ENCODE measurements around the gene COL20A1. TPM values are rescaled to one million over a fixed set of nuclear protein-coding genes. Genes with fewer than 3 reads are reported as not detected.

COL20A1 gene
- total RNA-seq, 2 donors from 2014 or later = not detected

DNA sequence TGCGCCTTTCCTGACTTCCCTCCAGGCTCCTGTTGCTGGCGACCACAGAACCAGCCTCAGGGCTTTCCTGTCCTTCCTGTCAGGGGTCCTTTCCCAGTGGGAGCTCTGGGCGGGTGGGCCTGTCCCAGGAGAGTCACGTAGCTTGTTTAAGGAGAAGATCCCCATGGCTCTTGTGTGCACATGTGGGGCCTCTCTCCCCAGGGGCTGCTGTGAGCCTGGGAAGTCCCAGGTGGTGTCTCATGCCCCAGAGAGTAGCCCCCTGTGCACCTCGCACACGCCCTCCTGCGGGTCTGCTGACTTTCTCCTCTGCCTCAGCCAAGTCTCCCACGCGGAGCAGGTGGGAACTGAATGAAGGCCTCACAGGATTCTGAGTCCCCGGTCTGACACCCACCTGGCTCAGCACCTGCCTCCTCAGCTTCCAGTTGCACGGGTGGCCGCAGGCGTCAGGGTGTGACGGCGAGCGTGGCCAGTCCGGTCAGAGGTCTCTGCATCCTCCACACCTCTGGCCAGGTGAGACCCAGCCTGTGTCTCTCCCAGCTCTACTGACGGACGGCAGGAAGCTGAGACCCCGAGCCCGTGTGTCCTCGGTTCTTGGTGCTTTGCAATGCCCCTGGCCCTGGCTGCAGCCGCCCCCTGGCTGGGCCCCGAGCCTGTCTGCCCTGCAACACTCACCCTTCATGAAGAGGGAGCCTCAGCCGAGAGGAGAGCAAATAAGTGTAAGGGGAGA lies 33.1 kb upstream of the COL20A1 start:
- ATAC-seq = no peak
- intact Hi-C loops (cut with DNase I, micrococcal nuclease) = no loop called here
- DNase-seq = no peak

DNA sequence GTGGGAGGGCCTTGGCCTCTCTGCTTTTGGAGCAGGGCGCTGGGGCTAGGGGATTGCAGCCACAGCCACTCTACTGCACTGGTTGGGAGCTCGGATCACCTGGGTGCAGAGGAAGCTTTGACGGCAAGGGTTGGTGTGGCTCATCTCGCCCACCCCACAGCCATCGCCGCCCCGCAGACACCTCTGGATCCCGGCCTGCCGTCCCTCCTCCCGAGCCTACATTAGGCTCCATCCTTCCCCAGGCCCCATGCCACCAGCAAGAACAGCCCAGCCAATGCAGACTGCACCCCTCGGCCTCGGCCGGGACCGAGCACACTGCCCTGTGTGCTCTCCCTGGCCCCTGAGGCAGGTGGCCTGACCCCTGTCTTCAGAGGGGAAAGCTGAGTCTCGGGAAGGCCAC lies 32.5 kb upstream of the COL20A1 start:
- intact Hi-C loops (cut with DNase I, micrococcal nuclease) = no loop called here
- ATAC-seq = no peak
- DNase-seq = no peak

DNA sequence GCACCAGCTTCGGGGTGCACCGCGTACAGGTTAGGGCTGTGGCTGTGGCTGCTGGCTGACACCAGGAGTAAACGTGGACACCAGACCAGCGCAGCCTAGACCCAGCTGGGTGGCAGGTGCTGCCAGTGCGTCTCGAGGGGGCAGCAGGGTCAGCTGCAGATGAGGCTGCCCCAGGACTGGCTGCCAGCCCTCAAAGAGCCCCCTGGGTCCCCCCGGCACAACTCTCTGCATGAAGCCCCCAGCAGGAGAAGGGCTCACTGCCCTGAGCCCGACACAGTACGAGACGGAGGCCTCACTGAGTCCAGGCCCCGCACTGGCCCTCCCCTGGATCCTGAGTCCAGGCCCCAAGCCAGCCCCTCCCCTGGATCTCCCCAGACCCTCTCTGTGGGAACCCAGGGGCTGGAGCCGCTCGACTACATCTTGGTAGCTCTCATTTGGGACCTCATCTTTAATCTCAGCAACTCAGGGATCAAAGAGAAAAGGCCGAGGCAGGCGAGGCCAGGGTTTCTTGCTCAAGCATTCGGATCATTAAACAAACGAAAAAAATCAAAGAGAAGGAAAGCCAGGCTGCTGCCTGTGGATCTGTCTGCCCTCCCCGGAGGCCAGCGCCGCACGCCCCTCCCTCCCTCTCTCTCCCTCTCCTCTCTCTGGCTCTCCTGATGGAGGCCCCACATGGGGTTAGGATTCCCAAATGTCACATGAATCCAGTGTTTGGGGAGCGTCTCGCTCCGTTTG lies 31.8 kb upstream of the COL20A1 start:
- intact Hi-C loops (cut with DNase I, micrococcal nuclease) = no loop called here
- DNase-seq = no peak
- ATAC-seq = no peak

DNA sequence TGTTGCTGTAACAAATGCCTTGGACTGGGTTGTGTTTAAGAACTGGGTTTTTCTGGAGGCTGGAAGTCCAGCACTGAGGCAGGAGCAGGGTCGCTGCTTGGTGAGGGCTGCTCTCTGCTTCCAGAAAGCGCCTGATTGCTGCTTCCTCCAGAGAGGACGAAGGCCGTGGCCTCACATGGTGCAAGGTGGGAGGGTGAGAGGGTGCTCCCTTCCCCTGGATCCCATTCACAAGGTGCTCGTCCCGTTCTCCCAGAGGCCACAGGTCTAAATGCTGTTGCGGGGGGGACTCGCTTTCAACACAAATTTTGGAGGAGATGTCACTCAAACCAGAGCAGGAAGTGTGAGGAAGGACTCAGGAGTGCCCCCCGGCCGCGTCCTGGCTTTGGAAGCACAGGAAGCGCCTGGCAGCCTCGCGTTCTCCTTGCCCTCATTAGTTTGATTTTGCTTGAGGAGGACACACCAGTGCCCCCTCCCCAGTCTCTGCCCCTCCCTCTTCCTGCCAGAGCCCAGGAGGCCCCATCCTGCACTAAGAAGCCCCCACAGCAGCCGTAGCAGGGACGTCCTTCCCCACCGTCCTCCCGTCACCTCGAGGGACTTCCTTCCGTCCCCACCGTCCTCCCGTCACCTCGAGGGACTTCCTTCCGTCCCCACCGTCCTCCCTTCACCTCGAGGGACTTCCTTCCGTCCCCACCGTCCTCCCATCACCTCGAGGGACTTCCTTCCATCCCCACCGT lies 31.0 kb upstream of the COL20A1 start:
- intact Hi-C loops (cut with DNase I, micrococcal nuclease) = no loop called here
- no peak for ATAC-seq

DNA sequence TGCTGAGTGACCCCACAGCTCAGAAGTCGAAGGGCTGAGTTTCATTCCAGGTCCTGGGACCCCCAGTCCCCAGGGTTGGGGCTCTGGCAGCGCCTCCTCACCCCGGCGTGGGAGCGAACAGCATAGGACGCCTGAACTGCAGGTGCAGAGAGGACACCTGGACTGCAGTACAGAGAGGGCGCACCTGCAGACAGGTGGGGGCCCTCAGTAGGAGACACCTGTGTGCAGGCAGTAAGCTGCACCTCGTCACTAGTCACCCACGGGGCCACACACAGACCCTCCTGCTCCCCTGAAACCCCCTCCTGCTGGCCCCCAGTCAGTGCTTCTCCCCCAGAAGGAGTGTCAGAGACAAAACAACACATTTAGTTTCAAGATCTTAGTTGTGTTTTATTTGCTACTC lies 30.1 kb upstream of the COL20A1 start:
- ATAC-seq = no peak
- intact Hi-C loops (cut with DNase I, micrococcal nuclease) = no loop called here
- no peak for DNase-seq

More for the DNA sequence above, 31.0 kb upstream of the COL20A1 start:
- DNase-seq = no peak

DNA sequence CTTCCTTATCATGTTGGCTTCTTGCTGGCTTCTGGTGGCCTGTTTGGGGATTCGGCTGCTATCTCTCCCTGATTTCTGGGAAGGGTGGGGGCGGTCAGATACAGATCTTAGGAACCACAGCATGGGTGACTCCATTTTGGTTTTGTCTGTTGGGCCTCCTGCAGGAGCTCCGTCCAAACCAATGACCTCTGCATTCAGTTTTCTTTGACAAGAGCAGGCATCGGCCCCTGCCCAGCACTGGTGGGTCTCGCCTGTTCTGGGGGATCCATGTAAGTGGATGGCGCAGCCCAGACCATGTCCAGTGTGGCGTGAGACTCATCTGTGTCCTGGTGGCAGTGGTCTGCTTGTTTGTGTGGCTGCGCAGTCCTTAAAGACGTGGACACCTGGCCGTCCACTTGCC lies 29.0 kb upstream of the COL20A1 start:
- DNase-seq = no peak
- intact Hi-C loops (cut with DNase I, micrococcal nuclease) = no loop called here
- ATAC-seq = no peak

DNA sequence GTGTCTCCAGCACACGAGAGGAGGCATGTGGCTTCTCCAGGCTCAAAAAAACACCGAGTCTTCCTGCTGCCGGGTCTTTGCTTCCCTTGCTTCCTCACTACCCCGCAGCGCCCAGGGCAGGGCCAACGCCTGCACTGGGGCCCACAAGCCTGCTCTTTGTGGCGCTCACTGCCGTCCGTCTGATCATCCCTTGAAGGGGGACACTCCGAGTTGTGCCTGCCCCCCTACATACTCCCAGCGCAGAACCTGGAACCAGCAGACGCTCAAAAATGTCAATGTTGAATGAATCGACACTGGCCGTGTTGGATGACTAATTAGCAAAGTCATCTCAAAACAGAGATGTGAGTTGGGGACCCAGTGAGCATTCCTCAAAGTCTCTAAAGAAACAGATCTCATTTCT lies 28.5 kb upstream of the COL20A1 start:
- DNase-seq (no peak), ATAC-seq (no peak)
- intact Hi-C loops (cut with DNase I, micrococcal nuclease) = no loop called here

DNA sequence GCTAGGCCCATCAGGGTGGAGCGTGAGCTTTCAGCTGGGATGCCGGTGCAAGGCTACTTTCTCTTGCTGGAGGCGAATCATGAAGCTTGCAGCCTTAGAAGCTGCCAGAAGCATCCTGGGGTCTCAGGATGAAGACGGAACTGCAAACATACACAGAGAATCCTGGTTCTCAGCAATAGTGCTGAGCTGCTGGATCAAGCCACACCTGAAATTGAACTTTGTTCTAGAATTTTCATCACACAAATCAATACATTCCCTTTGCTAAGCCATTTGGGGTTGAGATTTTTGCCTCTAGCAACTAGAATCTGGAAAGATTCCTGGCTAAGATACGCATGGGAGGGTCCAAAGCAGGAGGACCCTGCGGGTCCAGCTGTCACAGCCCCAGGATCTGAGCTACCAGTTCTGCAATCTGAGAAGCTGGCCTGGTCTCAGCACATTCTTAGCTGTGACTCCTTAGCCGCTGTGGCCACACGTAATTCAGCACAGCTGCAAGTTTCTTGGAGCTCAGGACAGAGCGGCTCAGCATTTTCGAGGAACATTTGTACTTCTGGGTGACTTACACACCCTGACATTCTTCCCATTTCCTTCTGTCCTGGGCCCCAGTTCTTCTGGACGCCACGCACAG lies 27.0 kb upstream of the COL20A1 start:
- intact Hi-C loops (cut with DNase I, micrococcal nuclease) = no loop called here
- ATAC-seq (no peak), DNase-seq (no peak)

DNA sequence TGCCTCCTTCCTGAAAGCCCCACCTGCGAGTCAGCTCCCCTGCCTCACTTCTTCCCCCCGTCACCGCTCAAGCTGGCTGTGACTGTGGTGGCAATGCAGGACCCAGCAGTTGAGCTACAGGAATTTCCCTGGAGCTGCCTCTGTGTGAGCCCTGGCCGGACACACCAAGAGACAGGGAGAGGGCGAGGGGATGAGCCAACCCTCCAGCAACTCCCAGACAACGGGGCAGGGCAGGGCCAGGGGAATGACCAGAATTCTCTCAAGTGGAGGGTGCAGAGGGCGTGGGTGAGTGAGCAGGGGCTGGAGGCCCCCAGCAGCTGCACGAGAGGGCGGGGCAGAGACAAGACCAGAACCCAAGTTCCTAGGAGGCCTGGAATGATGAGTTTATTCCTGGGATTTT lies 25.3 kb upstream of the COL20A1 start:
- ATAC-seq = no peak
- DNase-seq = no peak
- intact Hi-C loops (cut with DNase I, micrococcal nuclease) = no loop called here

DNA sequence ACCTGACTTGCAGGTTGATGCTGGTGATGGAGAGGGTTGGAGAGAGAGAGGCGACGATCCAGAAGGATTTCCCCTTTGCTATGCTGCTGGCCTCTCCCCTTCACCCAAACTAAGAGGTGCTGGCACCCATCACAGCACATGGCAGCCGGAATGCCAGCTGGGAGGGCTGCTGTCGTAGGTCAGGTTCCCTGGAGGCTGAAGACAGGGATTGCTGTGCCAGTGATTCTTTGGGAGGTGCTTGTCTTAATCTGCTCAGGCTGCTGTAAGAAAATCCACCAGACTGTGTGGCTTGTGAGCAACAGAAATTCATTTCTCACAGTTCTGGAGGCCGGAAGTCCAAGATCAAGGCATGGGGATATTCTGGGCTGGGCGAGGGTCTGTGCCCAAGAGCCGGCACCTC lies 24.7 kb upstream of the COL20A1 start:
- intact Hi-C loops (cut with DNase I, micrococcal nuclease) = no loop called here
- no peak for DNase-seq
- no peak for ATAC-seq

DNA sequence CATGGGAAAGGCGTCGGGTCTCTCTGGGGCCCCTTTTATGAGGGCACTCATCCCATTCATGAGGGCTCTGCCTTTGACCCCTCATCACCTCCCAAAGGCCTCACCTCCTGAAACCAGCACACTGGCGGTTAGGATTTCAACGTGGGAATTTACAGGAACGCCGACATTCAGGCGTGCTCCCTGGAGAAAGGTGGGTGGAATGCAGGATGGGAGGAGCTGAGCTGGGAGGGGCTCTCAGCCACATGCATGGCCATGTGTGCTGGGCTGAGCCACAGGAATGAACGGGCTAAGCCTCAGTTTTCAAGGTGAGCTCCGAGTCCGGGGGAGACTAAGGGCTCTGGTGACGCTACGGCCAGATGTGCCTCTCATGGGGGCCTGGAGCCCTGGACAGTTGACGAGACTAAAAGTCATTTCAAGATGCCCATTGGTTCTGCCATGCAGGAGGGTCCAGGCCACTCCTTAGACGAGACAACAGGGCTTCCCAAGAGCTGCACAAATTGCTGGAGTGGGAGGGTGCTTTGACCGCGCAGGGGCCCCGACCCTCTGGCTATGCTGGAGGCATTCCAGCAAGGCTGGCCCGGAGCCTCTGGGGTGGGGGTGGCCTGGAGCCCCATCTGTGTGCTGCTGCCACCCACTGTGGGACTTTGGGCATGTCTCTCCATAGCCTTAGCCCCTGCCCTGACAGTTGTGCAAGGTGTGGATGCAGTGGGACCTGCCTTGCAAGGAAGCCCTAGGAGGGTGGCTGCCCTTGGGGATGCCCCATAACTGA lies 24.1 kb upstream of the COL20A1 start:
- DNase-seq = no peak
- intact Hi-C loops (cut with DNase I, micrococcal nuclease) = no loop called here
- no peak for ATAC-seq

DNA sequence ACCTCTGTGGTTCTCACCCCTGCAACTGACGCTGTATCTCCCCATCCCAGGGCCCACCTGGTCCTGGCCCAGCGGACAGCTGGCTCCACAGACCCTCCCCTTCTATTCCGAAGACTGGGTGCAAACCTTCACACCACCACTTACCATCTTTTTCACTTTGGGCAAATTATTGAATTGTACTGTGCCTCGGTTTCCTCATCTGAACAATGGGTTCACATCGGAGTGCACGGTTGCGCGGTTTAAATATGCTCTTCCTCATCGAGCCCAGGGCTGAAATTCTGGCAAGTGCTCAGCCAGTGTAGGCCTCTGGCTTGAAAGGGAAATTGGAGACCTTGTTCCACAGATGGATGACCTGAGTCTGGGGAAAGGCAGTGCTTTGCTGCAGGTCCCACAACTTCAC lies 23.3 kb upstream of the COL20A1 start:
- DNase-seq (no peak), ATAC-seq (no peak)
- intact Hi-C loops (cut with DNase I, micrococcal nuclease) = no loop called here

DNA sequence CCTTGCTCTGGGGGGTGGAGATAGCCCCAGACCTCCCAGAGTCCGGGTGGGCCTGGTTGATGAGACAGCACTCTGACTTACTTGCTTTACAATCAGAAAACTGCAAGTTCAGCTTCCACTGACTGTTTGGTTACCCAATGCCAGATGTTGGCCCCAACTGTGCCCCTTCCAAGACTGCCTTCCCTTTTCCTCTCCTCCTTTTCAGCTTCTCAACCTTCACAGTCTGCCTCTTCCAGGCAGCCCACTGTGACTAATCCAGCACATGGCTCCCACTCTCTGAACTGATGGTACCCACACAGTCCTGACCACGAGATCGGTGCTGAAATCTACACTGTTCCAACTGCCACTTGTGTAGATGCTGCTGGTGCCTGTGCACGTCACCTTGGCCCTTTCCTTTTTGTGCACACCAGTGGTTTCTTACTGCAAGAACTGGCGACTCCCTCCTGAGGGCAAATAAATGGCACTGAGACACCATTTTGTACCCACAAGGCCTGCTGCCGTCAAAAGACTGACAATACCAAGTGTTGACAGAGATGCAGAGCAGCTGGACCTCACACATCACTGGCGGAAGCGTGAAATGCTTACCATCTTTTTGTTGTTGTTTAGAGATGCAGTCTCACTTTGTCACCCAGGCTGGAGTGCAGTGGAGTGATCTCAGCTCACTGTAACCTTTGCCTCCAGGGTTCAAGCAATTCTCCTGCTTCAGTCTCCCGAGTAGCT lies 22.2 kb upstream of the COL20A1 start:
- intact Hi-C loops (cut with DNase I, micrococcal nuclease) = no loop called here
- no peak for DNase-seq
- no peak for ATAC-seq

DNA sequence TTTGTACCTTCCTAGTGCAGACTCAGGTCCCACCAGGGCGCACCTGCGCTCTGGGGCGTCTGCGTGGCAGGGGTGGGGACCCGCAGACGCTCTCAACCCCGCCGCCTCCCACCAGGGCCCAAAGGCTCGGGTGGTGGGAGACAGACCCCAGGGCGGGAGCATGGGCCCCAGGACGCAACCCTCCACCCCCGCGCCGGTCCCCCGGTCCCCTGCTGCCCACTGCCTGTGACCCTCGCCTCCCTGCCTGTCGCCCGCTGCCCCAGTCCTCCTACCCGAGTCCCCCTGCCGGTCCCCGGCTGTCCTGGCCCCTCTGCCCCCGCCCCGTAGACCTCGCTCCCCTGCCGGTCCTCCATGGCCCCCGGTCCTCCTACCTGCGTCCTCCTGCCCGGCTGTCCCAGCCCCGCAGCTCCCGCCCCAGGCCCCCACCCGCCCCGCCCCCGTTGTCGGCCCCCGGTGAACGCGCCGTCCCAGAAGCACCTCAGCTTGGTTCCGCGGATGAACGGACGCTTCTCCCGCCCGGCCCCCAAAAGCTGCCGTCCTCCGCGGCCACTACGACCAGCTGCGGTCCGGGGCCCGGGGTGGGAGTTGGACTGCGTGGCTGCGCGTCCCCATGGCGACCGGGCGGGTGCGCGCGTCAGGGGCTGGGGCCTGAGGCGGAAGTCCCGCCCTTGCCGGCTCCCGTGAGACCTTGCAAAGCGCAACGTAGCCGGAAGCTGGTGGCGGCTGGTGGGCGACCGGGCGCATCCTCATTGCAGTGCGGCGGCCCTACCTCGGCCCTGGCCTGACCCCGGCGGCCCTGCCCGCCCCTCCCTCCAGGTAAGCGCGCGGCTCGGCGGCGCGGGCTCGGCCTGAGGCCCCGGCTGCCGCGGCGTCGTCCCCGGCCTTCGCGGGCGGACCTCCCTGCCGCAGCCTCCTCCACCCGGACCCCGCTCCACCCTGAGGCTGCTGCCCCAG lies 20.6 kb upstream of the COL20A1 start, which contains the start of gene ARFGAP1:
ARFGAP1 (plus strand) TSS at position 709 of the 954 bp plus-strand sequence. CDS start 2,768 bp downstream, outside the sequence.
- intact Hi-C loops (cut with DNase I, micrococcal nuclease) = no loop called here
- peak; percentile 84 to 95 for DNase-seq
- peak; percentile 97 for ATAC-seq

DNA sequence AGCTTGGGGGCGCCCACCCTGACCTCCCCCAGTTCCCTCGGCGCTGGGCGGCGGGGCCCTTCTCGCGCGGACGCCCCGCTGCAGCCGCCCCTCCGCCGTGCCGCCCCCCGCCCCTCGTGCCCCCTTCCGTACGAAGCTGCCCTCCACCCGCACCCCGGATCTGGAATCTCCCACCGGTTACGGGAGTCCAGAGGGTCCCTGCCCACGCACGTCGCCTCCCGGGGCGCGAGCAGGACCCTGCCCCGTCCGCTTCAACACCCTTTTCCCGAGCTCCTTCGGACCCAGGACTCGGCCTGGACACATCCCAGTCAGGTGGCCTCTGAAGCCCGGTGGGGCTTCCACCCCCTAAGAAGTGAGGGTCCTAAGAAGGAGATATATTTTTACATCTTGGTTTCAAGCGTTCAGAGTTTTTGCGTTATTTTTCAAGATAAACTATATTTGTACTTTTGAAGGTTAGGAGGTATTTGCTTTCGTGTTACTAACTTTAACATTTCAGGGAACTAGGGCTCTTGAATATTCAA lies 19.9 kb upstream of the COL20A1 start:
- no peak for DNase-seq
- no peak for ATAC-seq
- intact Hi-C loops (cut with DNase I, micrococcal nuclease) = no loop called here

DNA sequence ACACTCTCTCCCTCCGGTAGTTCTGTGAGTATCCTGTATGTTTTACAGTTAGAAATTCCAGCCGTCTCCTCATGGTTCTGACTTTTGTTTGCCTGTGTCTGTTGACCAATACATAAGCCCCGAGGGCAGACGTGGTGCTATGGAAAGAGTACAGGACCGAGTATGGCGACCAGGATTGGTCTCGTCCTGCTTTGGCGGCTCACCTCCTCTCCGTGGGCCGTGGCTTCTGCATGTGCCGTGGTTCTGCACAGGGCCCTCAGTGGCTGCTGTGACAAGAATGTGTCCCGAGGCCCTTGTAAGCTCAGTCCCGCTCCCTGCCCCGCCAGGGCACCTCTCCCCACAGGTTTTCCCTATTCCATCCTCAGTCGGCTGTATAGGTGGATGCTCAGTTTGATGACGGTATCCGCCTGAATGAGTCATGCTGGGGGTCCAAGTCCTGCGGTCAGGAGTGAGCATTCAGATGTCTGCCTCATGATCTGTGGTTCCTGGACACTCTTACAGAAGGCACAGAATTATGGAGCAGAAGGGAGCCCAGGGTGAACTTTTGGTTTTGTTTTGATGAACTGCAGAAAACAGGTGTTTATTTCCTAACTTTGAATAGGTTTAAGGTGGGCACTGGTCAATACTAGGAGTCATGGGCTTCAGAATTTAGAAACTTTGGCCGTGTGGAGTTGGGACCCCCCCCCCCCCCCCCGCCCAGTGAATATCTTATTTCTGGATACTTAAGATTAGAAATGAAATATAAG lies 19.2 kb upstream of the COL20A1 start:
- DNase-seq (no peak), ATAC-seq (peak; percentile 10)
- intact Hi-C loops (cut with DNase I, micrococcal nuclease) = no loop called here
